Epithelial cell of proximal tubule (primary cell): Measurements from ENCODE around the gene RIPK4. TPM values are rescaled to one million over a fixed set of nuclear protein-coding genes. Genes with fewer than 3 reads are reported as not detected.

Experiments
- DNase-seq: peaks from one replicate; pipeline ENCODE4 v3.0.0-alpha.2; 2011; ENCODE audit warnings: low read depth
- H3K4me3 ChIP-seq: 2 replicates; pipeline ENCODE4 v1.5.1; 2011; ENCODE audit warnings: low read depth, mild to moderate bottlenecking, low read length
- CTCF ChIP-seq: conservative IDR thresholded peaks from 2 replicates; pipeline ENCODE4 v1.5.1; 2012; ENCODE audit warnings: low read depth, mild to moderate bottlenecking, low read length
- total RNA-seq: library from RNA; depleted of rRNA; stranded (reverse); fragments of >200 nt; gene quantifications from 2 replicates; pipeline ENCODE4 v1.2.3, GENCODE V29; 2015

Gene RIPK4
- total RNA-seq, 1 donor from 2014 or later: 20.2 TPM

- DNase-seq: no peak
- H3K4me3 ChIP-seq: no peak overlapping the region
- no peak for TF ChIP-seq CTCF
Observed at GRCh38 chr21:41742073-41742875, 24.6 kb downstream of the RIPK4 start.

DNA sequence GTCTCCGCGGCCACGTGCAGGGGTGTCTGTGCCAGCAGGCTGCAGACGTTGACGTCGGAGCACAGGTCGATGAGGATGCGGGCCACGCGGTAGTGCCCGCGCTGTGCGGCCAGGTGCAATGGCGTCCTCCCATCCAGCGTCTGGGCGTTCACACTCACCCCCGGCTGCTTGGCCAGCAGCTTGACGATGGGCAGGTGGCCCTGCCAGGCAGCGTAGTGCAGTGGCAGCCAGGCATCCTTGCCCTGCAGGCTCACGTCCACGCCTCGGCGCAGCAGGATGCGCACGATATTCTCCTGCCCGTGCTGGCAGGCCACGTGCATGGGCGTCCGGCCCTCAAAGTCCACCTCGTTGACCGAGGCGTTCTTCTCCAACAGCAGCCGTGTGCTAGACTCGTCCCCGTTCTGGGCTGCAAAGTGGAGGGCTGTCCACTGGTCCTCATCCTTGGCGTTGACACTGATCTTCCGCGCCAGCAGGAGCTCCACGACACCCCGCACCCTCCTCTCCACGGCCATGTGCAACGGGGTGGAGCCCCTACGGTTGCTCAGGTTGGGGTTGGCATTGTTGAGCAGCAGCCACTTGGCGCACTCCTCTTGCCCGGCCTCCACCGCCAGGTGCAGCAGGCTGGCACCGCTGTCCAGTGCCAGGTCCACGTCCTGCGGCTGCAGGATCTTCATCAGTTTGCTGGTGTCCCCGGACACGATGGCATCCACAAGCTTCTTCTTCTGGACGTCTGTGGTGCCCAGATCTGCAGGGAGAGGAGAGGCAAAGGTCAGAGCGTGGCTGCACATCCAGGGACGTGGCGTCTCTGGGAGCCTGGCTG lies 25.4 kb downstream of the RIPK4 start:
- no peak overlapping the region for H3K4me3 ChIP-seq
- no peak for TF ChIP-seq CTCF
- no peak for DNase-seq

- no peak for TF ChIP-seq CTCF
- no peak overlapping the region for H3K4me3 ChIP-seq
- no peak for DNase-seq
Observed at GRCh38 chr21:41740604-41741252, 26.1 kb downstream of the RIPK4 start.

DNA sequence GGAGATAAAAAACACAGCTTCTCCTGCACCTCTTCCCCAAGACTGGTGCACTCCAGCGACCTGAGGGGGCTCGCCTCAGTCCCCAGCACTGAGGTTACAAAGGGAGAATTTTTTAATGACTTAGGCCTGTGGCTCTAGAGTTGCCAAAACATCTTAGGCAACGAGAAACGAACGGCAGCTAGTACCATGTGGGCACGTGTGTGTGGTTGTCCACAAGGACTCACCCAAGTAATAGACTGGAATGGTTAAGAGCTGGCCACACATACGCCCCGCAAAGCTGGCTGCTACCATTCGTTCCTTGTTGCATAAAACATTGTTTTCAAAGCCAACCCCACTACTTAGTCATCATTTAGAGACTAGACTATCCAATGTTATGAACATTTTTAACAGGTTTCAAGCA lies 26.9 kb downstream of the RIPK4 start:
- no peak for DNase-seq
- no peak overlapping the region for H3K4me3 ChIP-seq
- TF ChIP-seq CTCF: no peak

DNA sequence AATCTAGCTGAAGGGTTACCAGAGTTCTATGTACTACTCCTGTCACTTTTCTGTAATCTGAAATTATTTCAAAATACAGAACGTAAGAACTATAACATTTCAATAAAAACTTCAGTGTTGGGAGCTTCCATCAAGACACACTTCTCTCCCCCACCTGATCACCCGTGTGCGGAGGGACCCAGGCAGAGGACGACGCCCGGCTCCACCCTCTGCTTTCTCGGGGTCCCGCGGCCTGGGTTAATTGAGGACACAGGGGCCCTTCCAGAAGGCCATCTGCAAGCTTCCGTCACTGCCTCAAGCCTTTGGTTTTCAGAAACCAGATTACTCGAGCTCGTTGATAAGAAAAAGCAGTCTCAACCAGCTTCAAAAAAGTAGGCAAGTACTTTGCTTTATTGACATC lies 27.8 kb downstream of the RIPK4 start:
- no peak overlapping the region for H3K4me3 ChIP-seq
- no peak for TF ChIP-seq CTCF
- no peak for DNase-seq

DNA sequence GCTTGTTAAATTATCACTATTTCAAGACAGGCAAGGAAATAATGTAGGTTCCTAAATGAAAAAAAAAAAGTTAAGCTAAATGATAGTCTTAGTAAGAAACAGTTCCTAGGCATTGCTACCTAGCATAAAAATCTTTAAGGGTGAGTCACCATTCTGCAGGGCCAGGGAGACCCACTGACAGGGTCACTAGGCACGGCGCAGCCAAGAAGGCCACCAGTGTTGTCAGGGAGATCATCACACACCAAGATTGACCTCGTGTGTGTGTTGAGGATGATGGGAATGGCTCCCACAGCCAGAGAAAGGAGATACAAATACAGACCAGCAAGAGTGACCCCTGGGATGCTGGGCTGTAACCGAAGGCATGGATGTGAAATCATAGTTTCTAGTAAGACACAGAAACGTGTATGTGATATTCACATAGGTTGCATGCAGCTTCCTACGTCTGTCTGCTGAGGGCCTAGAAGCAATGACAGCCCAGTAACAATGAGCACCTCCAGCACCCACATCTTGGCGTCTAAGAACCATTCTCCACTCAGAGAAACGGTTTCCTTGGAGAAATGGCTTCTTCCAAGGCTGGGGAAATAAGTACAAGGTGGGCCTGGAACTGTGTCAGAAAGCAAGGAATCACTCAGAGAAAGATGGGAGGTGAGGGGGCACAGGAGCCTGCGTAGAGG lies 29.1 kb downstream of the RIPK4 start:
- DNase-seq: no peak
- H3K4me3 ChIP-seq: no peak overlapping the region
- no peak for TF ChIP-seq CTCF
